Measurements from ENCODE around the gene OR4C13. TPM values are rescaled to one million over a fixed set of nuclear protein-coding genes. Genes with fewer than 3 reads are reported as not detected.
"Not testable (repeated sequence)": the region's sequence is repeated elsewhere in the genome, so short reads cannot be mapped to it uniquely, and the experiment has no call there.

OR4C13 gene
- not detected for total RNA-seq

DNA sequence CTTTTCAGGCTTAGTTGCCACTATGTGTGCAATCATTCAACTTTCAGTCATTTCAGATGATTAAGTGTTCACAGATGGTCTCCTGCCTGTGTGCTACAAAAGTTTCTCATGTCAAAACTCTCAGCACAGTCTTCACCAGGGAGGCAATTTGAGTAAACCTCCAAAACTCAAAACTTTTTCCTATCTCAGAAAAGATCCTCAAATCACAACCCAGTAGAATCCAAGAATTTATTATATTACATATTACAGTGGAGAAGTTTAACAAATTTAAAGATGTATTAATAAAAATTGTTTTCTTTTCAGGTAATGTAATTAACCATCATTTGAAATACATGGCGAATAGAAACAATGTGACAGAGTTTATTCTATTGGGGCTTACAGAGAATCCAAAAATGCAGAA lies at the start of gene OR4C13:
TSS of gene OR4C13 (plus strand) at position 301 of the 400 bp plus-strand sequence. CDS start at position 333, 32 bp downstream.
- Histone ChIP-seq H3K36me3 (no peaks in the 10 kb centered on the region), H3K27me3 (no peaks in the 10 kb centered on the region), H3K4me1 (no peaks in the 10 kb centered on the region), H3K4me3 (no peak within 1 kb of the TSS), H3K27ac (no peak within 1 kb of the TSS), H3K9me3 (peaks cover 0 to 3% (median 0%) of the 10 kb centered on the region in 4 donors)
- 87 to 96% methylated on average over 1 of the region's 1 CpG for WGBS, 2 donors
- TF ChIP-seq, protein P1, sequence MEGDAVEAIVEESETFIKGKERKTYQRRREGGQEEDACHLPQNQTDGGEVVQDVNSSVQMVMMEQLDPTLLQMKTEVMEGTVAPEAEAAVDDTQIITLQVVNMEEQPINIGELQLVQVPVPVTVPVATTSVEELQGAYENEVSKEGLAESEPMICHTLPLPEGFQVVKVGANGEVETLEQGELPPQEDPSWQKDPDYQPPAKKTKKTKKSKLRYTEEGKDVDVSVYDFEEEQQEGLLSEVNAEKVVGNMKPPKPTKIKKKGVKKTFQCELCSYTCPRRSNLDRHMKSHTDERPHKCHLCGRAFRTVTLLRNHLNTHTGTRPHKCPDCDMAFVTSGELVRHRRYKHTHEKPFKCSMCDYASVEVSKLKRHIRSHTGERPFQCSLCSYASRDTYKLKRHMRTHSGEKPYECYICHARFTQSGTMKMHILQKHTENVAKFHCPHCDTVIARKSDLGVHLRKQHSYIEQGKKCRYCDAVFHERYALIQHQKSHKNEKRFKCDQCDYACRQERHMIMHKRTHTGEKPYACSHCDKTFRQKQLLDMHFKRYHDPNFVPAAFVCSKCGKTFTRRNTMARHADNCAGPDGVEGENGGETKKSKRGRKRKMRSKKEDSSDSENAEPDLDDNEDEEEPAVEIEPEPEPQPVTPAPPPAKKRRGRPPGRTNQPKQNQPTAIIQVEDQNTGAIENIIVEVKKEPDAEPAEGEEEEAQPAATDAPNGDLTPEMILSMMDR (IDR thresholded peaks at IDR 0.05): no peak
- TF ChIP-seq POLR2A (IDR thresholded peaks at IDR 0.05) (no peak), EP300 (IDR thresholded peaks at IDR 0.05) (no peak)
- no peak for DNase-seq (ENCODE audit: low spot score in 2 of 2)

DNA sequence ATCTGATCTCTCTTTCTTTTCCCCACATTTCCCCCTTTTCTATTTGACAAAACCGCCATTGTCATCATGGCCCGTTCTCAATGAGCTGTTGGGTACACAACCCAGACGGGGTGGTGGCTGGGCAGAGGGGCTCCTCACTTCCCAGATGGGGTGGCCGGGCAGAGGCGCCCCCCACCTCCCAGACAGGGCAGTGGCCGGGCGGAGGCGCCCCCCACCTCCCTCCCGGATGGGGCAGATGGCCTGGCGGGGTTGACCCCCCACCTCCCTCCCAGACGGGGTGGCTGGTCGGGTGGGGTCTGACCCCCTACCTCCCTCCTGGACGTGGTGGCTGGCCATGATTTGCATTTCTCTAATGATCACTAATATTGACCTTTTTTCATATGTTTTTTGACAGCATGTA lies 40.7 kb upstream of the OR4C13 start:
- not testable (repeated sequence) for H3K27me3 ChIP-seq; DNase-seq (ENCODE audit: low spot score in 2 of 2); H3K36me3 ChIP-seq; H3K4me3 ChIP-seq; H3K9me3 ChIP-seq; H3K27ac ChIP-seq; H3K4me1 ChIP-seq
- WGBS, 2 donors: 79 to 84% methylated on average over 10 to 13 of the region's 13 CpGs

DNA sequence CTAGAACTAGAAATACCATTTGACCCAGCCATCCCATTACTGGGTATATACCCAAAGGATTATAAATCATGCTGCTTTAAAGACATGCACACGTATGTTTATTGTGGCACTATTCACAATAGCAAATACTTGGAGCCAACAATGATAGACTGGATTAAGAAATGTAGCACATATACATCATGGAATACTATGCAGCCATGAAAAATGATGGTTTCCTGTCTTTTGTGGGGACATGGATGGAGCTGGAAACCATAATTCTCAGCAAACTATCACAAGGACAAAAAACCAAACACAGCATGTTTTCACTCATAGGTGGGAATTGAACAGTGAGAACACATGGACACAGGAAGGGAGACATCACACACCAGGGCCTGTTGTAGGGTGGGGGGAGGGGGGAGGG lies 3.5 kb upstream of the OR4C13 start:
- H3K27ac ChIP-seq; H3K36me3 ChIP-seq; H3K27me3 ChIP-seq; H3K4me1 ChIP-seq; DNase-seq (ENCODE audit: low spot score in 2 of 2); H3K4me3 ChIP-seq; H3K9me3 ChIP-seq: not testable (repeated sequence)
- 66 to 70% methylated on average over 1 of the region's 1 CpG for WGBS, 2 donors

DNA sequence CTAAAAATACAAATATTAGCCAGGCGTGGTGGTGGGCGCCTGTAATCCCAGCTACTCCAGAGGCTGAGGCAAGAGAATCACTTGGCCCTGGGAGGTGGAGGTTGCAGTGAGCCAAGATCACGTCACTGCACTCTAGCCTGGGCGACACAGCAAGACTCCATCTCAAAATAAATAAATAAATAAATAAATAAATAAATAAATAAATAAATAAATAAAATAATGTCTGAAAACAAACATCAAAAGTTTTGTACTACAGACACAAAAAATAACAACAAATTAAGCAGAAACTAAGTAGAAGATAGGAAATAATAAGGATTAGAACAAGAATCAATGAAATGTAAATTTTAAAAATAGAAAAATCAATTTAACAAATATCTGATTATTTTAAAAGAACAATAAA lies 21.2 kb downstream of the OR4C13 start:
- 89 to 90% methylated on average over 4 of the region's 4 CpGs for WGBS, 2 donors
- DNase-seq (ENCODE audit: low spot score in 2 of 2); H3K4me1 ChIP-seq; H3K27ac ChIP-seq; H3K27me3 ChIP-seq; H3K4me3 ChIP-seq; H3K9me3 ChIP-seq; H3K36me3 ChIP-seq: not testable (repeated sequence)

DNA sequence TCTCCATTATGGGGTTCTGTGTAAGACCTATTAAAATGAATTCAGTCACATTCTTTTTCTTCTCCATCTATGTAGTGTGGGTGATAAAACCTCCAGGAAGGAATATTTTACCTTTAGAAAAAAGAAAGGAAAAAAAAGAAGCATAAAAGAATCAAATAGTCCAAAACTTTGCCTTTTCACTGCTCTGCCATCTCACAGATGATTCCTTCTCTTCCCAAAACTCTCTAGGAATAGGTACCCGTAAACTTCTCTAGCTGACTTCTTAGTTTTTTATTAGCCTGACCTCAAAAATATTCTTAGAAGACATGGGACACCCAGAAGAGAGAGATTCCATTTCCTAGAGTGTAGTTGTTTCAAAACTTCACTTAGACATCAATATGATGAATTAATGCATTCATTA lies 30.2 kb downstream of the OR4C13 start, which contains the start of gene OR4C12:
TSS of gene OR4C12 (minus strand) at position 101 of the 400 bp plus-strand sequence. CDS start at position 67, 34 bp downstream.
- H3K36me3 ChIP-seq; H3K4me3 ChIP-seq; H3K4me1 ChIP-seq; DNase-seq (ENCODE audit: low spot score in 2 of 2); H3K27ac ChIP-seq; H3K9me3 ChIP-seq; H3K27me3 ChIP-seq: not testable (repeated sequence)
- WGBS, 2 donors: 43% methylated on average over 1 of the region's 1 CpG

DNA sequence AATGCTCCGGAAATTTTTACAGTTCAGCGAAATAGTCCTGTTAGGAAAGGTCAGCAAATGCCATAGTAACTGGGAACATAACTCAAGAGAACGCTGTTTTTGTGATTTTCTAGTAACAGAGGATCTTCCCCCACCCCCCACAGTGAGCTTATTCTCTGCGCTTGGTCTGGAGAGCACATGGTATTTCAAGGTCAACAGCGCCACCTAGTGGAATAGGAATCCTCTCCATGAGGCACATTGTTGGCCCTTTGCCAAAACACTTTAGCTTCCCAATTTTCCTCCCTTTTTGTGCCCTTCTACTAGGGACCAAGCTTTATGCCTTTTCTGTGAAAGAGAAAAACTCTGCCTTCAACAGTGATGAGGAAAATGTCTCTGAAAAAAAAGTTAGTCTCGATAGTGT lies 43.4 kb downstream of the OR4C13 start:
- no peak overlapping the region for H3K4me3 ChIP-seq
- H3K9me3 ChIP-seq: peaks cover 0 to 28% (median 0%) of the 10 kb centered on the region in 4 donors
- no peak overlapping the region for H3K27ac ChIP-seq
- DNase-seq (ENCODE audit: low spot score in 2 of 2): peak in 1 of 2 donors; percentile 27
- 39 to 51% methylated on average over 6 of the region's 6 CpGs for WGBS, 2 donors
- no peaks in the 10 kb centered on the region for H3K4me1 ChIP-seq
- H3K27me3 ChIP-seq: no peaks in the 10 kb centered on the region
- H3K36me3 ChIP-seq: no peaks in the 10 kb centered on the region
- TF ChIP-seq, protein P1 (IDR thresholded peaks at IDR 0.05): no peak
- TF ChIP-seq POLR2A (IDR thresholded peaks at IDR 0.05) (no peak), EP300 (IDR thresholded peaks at IDR 0.05) (no peak)

Other genes starting within 250 kb of the OR4C13 start
- gene OR4C12, start 30.1 kb downstream of the OR4C13 start, total RNA-seq: not detected
- gene OR4C45, start 80.5 kb downstream of the OR4C13 start, total RNA-seq: not detected

Measured in tibial nerve (tissue), 4 donors.